Mucosa of descending colon (tissue), 3 donors: ENCODE data around the gene KIR2DL1. TPM values are rescaled to one million over a fixed set of nuclear protein-coding genes. Genes with fewer than 3 reads are reported as not detected.
A peak's percentile ranks its signal among the peaks of the same experiment; 100 is the strongest.
"Not testable (repeated sequence)": the region's sequence is repeated elsewhere in the genome, so short reads cannot be mapped to it uniquely, and the experiment has no call there.

Experiments
- ATAC-seq: fragments of 200-7000 bp; cut with Tn5 transposase; one replicate; pipeline ENCODE4 v1.9.1; 2020; ENCODE audit warnings: mild to moderate bottlenecking, moderate library complexity
- DNase-seq, 3 donors: peaks; one replicate each; pipeline ENCODE4 v3.0.0-alpha.2; 2020
- H3K36me3 ChIP-seq: fragments of 200-600 bp; one replicate; pipeline ENCODE4 v1.8.0; 2021; ENCODE audit warnings: low read depth, mild to moderate bottlenecking
- H3K4me1 ChIP-seq: fragments of 200-600 bp; one replicate; pipeline ENCODE4 v1.8.0; 2021; ENCODE audit warnings: low read depth, mild to moderate bottlenecking
- H3K4me3 ChIP-seq: fragments of 200-600 bp; one replicate; pipeline ENCODE4 v1.8.0; 2021; ENCODE audit warnings: mild to moderate bottlenecking
- H3K9me3 ChIP-seq: fragments of 200-600 bp; one replicate; pipeline ENCODE4 v1.8.0; 2021; ENCODE audit warnings: mild to moderate bottlenecking
- intact Hi-C, 2 donors: fragments of 100-400 bp; cut with DNase I in 1 of 2; cut with micrococcal nuclease in 1 of 2; formaldehyde crosslinking; loops; one replicate each; pipeline versions ENCODE4 v1.11.0 to v1.11.1; 2022; cut with DNase I, micrococcal nuclease
- total RNA-seq, 3 donors: library from RNA; stranded (reverse); fragmentation: NEBNext Ultra II Directional in 2 of 3; extraction: Animal tissue kit (Norgen Biotek cat#: 25700) in 2 of 3; gene quantifications; one replicate each; pipeline versions ENCODE4 v1.2.1 to v1.2.4, GENCODE V29; 2021 to 2023
- TF ChIP-seq, protein P1 (sequence below): fragments of 200-600 bp; IDR thresholded peaks from one replicate; pipeline ENCODE4 v1.8.0; 2022; ENCODE audit warnings: antibody characterized with exemption, mild to moderate bottlenecking
- donor health status: DM: no; HTN: no; CAD: no; lungs with moderate emphysema.
- donor health status: DM: no; HTN: no; CAD: no.
- donor health status: DM: no; HTN: yes; CAD: no.

The KIR2DL1 gene
- total RNA-seq, 3 donors from 2014 or later, result not detected

DNA sequence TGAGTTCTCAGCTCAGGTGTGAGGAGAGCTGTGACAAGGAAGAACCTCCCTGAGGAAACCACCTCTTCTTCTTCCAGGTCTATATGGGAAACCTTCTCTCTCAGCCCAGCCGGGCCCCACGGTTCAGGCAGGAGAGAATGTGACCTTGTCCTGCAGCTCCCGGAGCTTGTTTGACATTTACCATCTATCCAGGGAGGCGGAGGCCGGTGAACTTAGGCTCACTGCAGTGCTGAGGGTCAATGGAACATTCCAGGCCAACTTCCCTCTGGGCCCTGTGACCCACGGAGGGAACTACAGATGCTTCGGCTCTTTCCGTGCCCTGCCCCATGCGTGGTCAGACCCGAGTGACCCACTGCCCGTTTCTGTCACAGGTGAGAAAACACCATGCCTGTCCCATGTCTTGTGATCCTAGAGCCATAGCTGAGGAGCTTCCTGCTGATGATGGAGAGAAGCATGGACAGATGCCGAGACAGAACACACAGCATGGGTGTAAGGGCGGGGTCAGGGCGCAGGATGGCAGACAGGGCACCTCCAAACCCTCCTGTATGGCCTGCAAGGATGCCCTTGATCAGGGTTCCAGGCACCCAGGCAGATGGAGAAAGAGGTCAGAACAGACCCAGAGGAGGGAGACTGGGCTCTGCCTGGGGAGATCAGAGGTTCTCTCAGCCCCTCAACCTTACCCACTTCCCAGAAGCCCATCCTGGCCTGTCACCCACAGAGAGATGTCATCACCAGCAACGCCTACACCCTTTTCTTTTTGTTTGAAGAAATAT, 40.0 kb upstream of the KIR2DL1 start:
- TF ChIP-seq, protein P1, sequence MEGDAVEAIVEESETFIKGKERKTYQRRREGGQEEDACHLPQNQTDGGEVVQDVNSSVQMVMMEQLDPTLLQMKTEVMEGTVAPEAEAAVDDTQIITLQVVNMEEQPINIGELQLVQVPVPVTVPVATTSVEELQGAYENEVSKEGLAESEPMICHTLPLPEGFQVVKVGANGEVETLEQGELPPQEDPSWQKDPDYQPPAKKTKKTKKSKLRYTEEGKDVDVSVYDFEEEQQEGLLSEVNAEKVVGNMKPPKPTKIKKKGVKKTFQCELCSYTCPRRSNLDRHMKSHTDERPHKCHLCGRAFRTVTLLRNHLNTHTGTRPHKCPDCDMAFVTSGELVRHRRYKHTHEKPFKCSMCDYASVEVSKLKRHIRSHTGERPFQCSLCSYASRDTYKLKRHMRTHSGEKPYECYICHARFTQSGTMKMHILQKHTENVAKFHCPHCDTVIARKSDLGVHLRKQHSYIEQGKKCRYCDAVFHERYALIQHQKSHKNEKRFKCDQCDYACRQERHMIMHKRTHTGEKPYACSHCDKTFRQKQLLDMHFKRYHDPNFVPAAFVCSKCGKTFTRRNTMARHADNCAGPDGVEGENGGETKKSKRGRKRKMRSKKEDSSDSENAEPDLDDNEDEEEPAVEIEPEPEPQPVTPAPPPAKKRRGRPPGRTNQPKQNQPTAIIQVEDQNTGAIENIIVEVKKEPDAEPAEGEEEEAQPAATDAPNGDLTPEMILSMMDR, result no peak
- DNase-seq (no peak), ATAC-seq (no peak)
- Histone ChIP-seq H3K9me3 (no peaks in the 10 kb centered on the region), H3K4me3 (no peak overlapping the region), H3K4me1 (no peaks in the 10 kb centered on the region), H3K36me3 (no peaks in the 10 kb centered on the region)
- intact Hi-C loops, result no loop called here

DNA sequence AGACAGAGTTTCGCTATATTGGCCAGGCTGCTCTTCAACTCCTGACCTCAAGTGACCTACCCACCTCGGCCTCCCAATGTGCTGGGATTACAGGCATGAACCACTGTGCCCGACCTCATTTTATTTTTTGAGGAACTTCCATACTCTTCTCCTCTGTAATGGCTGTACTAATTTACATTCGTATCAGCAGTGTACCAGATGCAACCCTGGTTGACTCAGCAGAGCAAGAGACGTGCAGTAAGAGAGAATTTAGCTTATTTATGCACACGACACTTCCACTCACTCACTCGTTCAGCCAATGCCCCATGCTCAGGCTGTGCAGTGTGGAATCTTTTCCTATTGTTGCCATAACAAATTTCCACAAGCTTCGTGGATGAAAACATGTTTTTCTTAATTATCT, 38.4 kb upstream of the KIR2DL1 start:
- H3K9me3 ChIP-seq, result no peaks in the 10 kb centered on the region
- DNase-seq (no peak), ATAC-seq (no peak)
- no peak overlapping the region for H3K4me3 ChIP-seq
- TF ChIP-seq, protein P1, result no peak
- H3K36me3 ChIP-seq, result no peaks in the 10 kb centered on the region
- intact Hi-C loops, result no loop called here
- no peaks in the 10 kb centered on the region for H3K4me1 ChIP-seq

DNA sequence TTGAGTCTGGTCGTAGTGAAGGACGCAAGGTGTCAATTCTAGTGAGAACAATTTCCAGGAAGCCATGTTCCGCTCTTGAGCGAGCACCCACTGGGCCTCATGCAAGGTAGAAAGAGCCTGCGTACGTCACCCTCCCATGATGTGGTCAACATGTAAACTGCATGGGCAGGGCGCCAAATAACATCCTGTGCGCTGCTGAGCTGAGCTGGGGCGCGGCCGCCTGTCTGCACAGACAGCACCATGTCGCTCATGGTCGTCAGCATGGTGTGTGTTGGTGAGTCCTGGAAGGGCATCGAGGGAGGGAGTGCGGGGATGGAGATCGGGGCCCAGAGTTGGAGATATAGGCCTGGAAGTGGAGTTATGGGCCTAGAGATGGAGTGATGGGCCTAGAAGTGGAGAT, 31.3 kb upstream of the KIR2DL1 start, which contains the start of gene KIR2DL3:
TSS of gene KIR2DL3 (plus strand) at position 208 of the 400 bp plus-strand sequence. CDS start at position 241, 33 bp downstream.
- DNase-seq, ATAC-seq, H3K36me3 ChIP-seq, intact Hi-C loops, H3K4me1 ChIP-seq, H3K9me3 ChIP-seq, H3K4me3 ChIP-seq: not testable (repeated sequence)

DNA sequence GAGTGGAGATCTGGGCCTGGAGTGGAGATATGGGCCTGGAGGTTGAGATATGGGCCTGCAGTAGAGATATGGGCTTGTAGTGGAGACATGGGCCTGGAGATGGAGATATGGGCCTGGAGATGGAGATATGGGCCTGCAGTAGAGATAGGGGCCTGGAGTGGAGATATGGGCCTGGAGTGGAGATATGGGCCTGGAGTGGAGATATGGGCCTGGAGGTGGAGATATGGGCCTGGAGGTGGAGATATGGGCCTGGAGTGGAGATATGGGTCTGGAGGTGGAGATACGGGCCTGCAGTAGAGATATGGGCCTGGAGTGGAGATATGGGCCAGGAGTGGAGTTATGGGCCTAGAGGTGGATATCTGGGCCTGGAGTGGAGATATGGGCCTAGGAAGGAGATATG, 30.9 kb upstream of the KIR2DL1 start:
- H3K36me3 ChIP-seq, result no peaks in the 10 kb centered on the region
- no peaks in the 10 kb centered on the region for H3K4me1 ChIP-seq
- TF ChIP-seq, protein P1, result no peak
- no peaks in the 10 kb centered on the region for H3K9me3 ChIP-seq
- DNase-seq, result no peak
- H3K4me3 ChIP-seq, result no peak overlapping the region
- intact Hi-C loops, result no loop called here
- no peak for ATAC-seq

DNA sequence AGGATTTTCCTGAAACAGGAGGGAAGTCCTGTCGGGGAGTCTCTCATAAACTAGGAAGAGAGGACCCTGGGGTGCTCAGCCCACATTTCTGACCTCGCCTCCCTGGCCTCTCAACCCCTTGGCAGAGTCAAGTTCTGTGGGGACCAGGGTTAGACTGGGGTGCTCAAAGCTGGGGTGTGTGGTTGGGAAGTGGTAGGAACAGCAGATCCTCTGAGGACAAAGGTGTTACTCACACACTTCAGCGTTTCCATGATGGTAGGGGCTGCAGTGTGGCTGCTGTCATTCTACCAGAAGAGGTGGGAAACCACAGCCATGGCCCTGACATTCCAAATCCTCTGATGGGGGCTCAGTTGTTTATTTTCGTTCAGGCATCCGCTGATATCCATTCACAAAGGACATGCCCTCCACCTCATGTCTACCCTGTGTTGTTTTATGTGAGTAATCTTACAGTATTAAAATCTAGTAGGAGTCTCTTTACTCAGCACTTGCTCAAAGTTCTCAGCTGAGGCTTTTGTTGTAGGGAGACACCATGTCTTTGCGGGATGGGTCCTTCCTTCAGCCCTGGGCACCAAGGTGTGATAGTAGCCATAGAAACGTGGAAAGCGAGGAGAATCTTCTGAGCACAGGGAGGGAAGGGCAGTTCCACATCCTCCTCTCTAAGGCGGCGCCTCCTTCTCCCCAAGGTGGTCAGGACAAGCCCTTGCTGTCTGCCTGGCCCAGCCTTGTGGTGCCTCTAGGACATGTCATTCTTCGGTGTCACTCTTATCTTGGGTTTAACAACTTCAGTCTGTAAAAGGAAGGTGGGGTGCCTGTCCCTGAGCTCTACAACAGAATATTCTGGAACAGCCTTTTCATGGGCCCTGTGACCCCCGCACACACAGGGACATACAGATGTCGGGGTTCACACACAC, 29.8 kb upstream of the KIR2DL1 start:
- Histone ChIP-seq H3K36me3 (no peaks in the 10 kb centered on the region), H3K4me1 (no peaks in the 10 kb centered on the region), H3K9me3 (no peaks in the 10 kb centered on the region), H3K4me3 (no peak overlapping the region)
- TF ChIP-seq, protein P1, result no peak
- ATAC-seq, result no peak
- intact Hi-C loops, result no loop called here
- DNase-seq, result no peak

DNA sequence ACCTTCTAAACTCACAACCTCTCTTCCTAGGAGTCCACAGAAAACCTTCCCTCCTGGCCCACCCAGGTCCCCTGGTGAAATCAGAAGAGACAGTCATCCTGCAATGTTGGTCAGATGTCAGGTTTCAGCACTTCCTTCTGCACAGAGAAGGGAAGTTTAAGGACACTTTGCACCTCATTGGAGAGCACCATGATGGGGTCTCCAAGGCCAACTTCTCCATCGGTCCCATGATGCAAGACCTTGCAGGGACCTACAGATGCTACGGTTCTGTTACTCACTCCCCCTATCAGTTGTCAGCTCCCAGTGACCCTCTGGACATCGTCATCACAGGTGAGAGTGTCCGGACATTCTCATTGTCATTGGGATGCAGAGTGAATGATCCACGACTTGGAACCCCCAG, 27.6 kb upstream of the KIR2DL1 start:
- DNase-seq, H3K9me3 ChIP-seq, H3K4me1 ChIP-seq, intact Hi-C loops, H3K36me3 ChIP-seq, ATAC-seq, H3K4me3 ChIP-seq: not testable (repeated sequence)

DNA sequence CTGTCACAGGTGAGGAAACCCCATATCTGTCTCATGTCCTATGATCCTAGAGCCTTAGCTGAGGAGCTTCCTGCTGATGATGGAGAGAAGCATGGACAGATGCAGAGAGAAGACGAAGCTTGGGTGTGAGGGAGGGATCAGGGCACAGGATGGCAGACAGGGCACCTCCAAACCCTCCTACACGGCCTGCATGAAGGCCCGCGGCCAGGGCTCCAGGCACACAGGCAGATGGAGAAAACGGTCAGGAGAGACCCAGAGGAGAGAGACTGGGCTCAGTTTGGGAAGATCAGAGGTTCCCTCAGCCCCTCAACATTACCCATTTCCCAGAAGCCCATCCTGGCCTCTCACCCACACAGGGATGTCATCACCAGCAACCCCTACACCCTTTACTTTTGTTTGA, 25.5 kb upstream of the KIR2DL1 start:
- H3K4me3 ChIP-seq, ATAC-seq, H3K4me1 ChIP-seq, H3K9me3 ChIP-seq, H3K36me3 ChIP-seq, intact Hi-C loops, DNase-seq: not testable (repeated sequence)

DNA sequence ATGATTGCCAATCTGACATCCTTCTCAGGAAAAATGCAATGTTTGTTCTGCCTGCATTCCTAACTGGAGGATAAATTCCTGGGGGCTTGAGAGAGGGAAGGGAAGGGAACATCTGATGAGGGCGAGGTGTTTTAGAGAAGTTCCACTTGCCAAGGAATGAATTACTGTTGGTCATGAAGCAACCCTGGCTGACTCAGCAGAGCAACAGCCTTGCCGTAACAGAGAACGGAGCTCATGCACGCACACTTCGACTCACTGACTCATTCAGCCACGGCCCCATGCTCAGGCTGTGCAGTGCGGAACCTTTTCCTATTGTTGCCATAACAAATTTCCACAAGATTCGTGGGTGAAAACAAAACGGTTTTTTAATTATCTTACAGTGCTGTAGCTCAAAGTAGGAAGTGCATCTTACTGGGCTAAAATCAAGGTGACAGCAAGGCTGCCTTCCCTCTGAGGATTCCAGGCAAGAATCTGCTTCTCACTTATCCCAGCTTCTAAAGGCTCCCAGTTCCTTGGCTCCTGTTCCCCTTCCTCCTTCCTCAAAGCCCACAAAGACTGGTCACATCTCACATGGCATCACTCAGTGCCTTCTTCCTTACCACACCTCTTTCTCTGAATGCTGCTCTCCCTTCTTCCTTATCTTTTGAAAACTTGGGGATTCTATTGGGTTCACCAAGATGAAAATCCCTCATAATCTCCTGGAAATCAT, 21.8 kb upstream of the KIR2DL1 start:
- H3K4me3 ChIP-seq, ATAC-seq, H3K9me3 ChIP-seq, intact Hi-C loops, H3K36me3 ChIP-seq, H3K4me1 ChIP-seq: not testable (repeated sequence)
- peak in 1 of 3 donors; percentile 53 for DNase-seq

DNA sequence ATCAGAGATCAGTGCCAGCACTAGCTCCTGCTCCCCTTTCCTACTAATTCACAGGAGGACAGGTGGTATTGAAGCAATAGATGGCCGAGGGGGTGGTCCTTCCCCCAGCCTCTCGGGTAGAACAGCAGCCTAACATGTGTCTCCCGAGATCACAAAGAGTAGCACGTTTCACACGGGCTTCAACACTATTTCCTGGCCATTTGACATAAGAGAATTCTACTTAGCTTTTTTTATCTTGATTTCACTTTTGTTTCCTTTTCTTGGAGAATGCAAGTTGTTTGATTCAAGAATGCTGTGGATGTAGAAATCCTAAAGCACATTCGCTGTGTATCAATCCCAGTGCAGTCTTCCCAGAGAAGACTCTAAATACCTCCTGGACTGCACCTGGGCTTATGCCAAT, 19.3 kb upstream of the KIR2DL1 start:
- DNase-seq, H3K4me3 ChIP-seq, H3K9me3 ChIP-seq, intact Hi-C loops, H3K36me3 ChIP-seq, H3K4me1 ChIP-seq, ATAC-seq: not testable (repeated sequence)
